Fibroblast of pulmonary artery (primary cell): Measurements from ENCODE around the gene RGPD6.
"Not testable (repeated sequence)": the region's sequence is repeated elsewhere in the genome, so short reads cannot be mapped to it uniquely, and the experiment has no call there.

Experiments
- DNase-seq: peaks from one replicate; pipeline ENCODE4 v3.0.0-alpha.2; 2010; ENCODE audit warnings: low read depth
- H3K4me3 ChIP-seq: replicated peaks from 2 replicates; pipeline ENCODE4 v1.5.1; 2011; ENCODE audit warnings: low read depth, mild to moderate bottlenecking, control low read depth, low read length, moderate library complexity

Gene RGPD6

DNA sequence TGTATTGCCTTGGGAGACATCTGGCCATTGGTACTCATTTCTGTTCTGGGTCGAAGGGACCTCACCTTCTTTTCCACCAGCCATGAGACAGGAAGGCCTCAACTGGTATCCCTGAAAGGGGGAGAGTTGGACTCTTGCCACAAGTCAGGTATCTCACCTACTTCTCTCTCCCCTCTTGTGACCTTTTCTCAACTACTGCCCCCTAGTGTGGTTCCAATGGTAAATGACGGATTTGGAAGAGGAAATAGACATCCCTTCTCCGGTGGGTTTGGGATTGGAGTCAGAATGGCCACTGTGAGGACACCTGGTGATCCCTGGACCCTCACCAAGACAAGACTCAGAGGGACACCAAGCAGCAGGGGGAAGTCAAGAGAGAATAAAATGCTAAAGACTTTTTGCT is 82.5 kb downstream of the RGPD6 start:
- not testable (repeated sequence) for DNase-seq, H3K4me3 ChIP-seq

GRCh38 chr2:110488991-110489390 is 88.0 kb downstream of the RGPD6 start:
- not testable (repeated sequence) for H3K4me3 ChIP-seq, DNase-seq

DNA sequence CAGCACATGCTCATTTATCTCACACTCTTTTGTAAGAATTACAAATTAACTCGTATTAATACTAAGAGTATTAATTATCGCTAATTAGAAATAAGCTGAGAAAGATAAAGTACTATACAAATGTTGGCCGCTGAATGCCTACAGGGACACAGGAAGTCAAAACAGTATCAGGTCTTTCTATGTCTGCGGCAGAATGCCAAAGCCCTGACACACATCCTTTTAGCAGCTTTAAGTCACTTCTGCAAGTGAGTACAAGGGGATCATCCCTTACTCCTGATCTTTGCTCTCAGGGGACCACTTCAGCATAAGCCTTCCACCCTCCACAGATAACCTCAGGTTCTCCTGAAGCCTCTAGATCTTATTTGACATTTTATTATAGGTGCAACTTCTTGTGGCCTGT is 94.3 kb downstream of the RGPD6 start:
- not testable (repeated sequence) for DNase-seq, H3K4me3 ChIP-seq

DNA sequence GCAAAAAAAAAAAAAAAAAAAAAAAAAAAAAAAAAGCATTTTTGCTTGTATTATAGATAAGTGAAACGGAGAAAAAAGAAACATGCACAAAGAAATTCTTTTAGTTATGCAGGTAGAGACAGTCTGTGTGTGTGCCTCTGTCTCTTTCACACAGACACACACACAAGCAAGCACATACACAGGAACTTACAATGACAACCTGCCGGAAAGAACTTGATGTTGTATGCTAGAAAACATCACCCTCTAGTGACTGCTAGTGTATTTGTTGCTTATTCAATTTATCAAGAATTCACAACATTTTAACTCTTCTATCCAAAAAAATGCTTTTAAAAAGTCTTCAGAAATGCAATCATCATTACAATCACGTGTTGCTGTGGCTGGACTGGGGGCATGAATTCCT is 95.8 kb downstream of the RGPD6 start:
- H3K4me3 ChIP-seq, DNase-seq: not testable (repeated sequence)

DNA sequence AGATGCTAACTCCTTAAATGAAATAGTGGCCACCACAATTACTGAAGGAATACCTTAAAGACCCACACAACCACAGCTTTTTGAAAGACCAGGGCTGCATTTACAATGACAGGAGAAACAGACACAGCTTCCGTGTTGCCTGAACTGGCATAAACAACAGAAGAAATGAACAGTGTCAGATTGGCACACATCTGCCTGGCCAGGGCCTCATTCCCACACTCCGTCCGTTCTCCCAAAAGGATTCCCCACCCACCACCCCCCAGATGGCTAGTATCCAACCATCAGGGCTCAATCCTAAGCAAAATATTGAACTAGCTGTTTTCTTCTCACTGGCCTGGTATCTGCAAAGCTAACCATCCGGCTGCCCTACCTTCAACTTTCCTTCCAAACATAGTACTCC is 96.9 kb downstream of the RGPD6 start:
- not testable (repeated sequence) for H3K4me3 ChIP-seq, DNase-seq

GRCh38 chr2:110477370-110477769 is 99.7 kb downstream of the RGPD6 start:
- not testable (repeated sequence) for H3K4me3 ChIP-seq, DNase-seq

- not testable (repeated sequence) for H3K4me3 ChIP-seq, DNase-seq
Measured at GRCh38 chr2:110476952-110477351, 100.1 kb downstream of the RGPD6 start.

- not testable (repeated sequence) for H3K4me3 ChIP-seq
Measured at GRCh38 chr2:110475627-110476359, 101.2 kb downstream of the RGPD6 start.

DNA sequence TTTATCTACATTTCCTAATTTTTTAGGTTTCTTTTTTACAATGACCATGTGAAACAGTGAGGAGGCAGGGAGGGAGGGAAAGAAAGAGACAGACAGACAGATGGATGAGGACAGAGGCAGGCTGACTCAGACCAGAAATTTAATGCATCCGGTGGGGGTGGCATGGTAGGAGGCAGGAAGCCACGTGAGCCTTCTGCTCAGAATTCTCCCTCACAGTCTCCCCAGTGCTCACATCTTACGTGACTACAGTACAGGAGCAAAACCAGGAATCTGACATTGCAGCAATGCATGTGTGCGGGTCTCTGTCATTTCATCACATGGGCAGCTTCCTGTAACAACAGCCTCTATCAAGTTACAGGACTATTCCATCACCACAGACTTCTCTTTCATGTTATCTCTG is 102.1 kb downstream of the RGPD6 start:
- DNase-seq, H3K4me3 ChIP-seq: not testable (repeated sequence)

More at GRCh38 chr2:110475627-110476359, 101.2 kb downstream of the RGPD6 start:
- not testable (repeated sequence) for DNase-seq

GRCh38 chr2:110473059-110473358 is 104.0 kb downstream of the RGPD6 start:
- DNase-seq, H3K4me3 ChIP-seq: not testable (repeated sequence)

DNA sequence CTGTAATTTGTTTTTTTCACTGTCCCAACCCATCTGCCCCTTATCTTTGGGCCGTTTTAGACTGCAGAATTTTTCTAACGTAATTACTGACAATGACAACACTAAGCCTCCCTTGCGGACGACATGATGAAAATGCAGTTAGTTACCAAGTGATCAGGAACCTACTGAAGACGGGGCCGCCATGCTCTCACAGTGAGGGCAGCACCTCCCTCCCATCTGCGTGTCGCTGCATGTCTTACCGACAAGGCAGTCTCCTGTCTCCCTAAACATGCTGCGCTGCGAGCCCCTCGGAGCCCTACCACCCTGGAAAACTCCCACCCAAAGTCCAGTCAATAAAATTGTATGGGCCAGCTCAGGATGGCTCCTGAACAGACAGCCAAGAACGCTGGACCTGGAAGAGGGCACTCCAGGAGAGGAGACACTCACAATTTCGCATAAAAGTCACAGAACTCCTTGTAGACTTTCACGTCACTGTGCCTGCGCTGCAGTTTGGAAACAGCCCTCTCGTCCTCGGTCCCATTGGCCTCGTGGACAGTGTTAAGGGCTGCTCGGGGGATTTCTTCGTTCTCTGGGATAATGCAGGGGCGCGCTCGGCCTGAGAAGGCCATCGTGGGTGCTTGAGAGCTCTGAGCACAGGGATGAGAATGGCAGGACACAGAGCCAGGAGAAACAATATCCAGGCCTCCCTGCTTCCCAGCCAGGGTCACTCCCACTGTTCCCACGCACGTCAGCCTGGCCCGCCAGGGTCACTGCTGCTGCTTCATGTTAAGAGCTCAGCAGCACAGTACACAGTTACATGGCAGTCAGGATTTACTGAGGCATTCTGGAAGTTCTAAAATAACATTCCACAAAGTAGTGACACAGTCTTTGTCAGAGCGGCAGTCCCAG is 104.6 kb downstream of the RGPD6 start, which contains the start of gene LIMS4:
LIMS4 (minus strand) TSS at position 646 of the 888 bp plus-strand sequence; CDS start at position 608, 38 bp downstream.
- DNase-seq, H3K4me3 ChIP-seq: not testable (repeated sequence)

- not testable (repeated sequence) for H3K4me3 ChIP-seq, DNase-seq
Measured at GRCh38 chr2:110468921-110469320, 108.1 kb downstream of the RGPD6 start.

- not testable (repeated sequence) for DNase-seq
Measured at GRCh38 chr2:110465312-110465711, 111.7 kb downstream of the RGPD6 start.

More at GRCh38 chr2:110465312-110465711, 111.7 kb downstream of the RGPD6 start:
- not testable (repeated sequence) for H3K4me3 ChIP-seq
